ENCODE measurements around the gene SCN1A. TPM values are rescaled to one million over a fixed set of nuclear protein-coding genes. Genes with fewer than 3 reads are reported as not detected.
"Not testable (repeated sequence)": the region's sequence is repeated elsewhere in the genome, so short reads cannot be mapped to it uniquely, and the experiment has no call there.

SCN1A gene
- total RNA-seq, 1 experiment from 2014 or later, result not detected

DNA sequence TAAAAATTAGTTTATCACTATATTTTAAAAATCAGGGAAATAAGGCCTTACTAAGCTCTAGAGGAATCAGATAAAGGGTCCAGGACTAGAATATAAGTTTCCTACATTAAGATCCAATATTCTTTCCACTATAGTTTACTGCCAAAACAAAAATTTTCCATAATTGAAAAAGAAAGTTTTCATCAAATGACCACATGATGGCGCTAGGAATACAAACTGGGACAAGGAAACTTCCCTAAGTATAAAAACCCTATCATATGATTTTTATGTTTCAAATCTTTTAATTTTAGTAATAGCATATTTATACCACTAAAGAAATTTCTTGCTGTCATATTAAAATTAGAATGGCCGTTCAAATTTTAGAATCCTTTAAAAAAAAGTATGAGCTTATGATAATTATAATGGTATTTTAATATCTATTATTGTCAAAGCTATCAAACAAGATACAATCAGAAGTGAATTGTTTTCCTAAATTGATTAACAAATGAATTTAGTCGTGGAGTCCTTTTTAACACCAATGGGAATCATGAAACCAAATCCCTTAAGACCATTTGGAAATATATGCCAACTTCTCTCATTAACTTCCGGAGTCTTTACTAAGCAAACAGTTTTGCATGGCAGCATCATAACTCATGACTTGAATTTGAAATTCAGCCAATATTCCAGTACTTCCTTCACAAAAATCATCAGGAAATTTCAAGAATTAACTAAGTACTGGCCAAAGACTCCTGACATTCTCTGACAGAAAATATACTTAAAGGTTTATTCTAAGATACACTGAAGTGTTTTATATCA lies 70.3 kb downstream of the SCN1A start:
- Histone ChIP-seq H3K9me3 (no peaks in the 10 kb centered on the region), H3K4me3 (no peak overlapping the region), H3K36me3 (no peaks in the 10 kb centered on the region), H3K27me3 (no peaks in the 10 kb centered on the region)
- DNase-seq, result no peak

- Histone ChIP-seq H3K27me3 (no peaks in the 10 kb centered on the region), H3K36me3 (no peaks in the 10 kb centered on the region), H3K4me3 (no peak overlapping the region), H3K9me3 (peaks cover 3% of the 10 kb centered on the region; the same call in 1 of the 2 replicates)
- DNase-seq, result no peak
Observed at GRCh38 chr2:166044853-166045483, 82.9 kb downstream of the SCN1A start.

DNA sequence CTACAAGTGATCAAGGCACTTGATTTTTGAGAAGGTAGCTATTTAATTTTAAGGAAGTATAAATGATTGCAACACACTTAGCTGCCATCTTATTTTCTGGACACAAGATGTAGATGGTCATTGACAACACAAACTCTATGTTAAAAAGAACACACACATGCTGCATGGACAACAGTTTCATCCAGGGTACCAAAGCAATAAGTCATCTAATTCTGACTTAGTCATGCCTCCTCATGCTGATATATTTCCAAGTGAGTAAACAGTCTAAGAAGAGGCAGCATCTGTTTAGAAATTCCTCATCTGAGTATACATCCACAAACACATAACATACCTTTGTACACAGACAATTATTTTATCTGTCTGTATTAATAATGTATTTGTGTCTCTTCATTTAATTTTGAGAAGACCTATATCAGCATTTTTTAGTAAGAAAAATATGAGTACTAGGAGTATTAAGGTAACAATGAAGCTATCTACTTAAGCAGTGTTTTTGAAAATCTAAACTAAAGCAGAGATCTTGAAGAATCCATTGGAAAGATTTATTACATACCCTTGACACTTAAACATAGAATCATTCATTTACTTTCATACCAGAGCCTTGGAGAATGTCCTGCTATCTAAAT lies 84.9 kb downstream of the SCN1A start:
- Histone ChIP-seq H3K9me3 (peaks cover 3% of the 10 kb centered on the region; the same call in 1 of the 2 replicates), H3K4me3 (no peak overlapping the region), H3K36me3 (no peaks in the 10 kb centered on the region), H3K27me3 (no peaks in the 10 kb centered on the region)
- no peak for DNase-seq

- no peaks in the 10 kb centered on the region for H3K36me3 ChIP-seq
- DNase-seq, result no peak
- no peak overlapping the region for H3K4me3 ChIP-seq
- peaks cover 3% of the 10 kb centered on the region; the same call in 1 of the 2 replicates for H3K9me3 ChIP-seq
- H3K27me3 ChIP-seq, result no peaks in the 10 kb centered on the region
Observed at GRCh38 chr2:166042356-166042755, 85.5 kb downstream of the SCN1A start.

GRCh38 chr2:166041613-166042012 lies 86.2 kb downstream of the SCN1A start:
- Histone ChIP-seq H3K36me3 (no peaks in the 10 kb centered on the region), H3K9me3 (peaks cover 3% of the 10 kb centered on the region; the same call in 1 of the 2 replicates), H3K4me3 (no peak overlapping the region), H3K27me3 (no peaks in the 10 kb centered on the region)
- no peak for DNase-seq

DNA sequence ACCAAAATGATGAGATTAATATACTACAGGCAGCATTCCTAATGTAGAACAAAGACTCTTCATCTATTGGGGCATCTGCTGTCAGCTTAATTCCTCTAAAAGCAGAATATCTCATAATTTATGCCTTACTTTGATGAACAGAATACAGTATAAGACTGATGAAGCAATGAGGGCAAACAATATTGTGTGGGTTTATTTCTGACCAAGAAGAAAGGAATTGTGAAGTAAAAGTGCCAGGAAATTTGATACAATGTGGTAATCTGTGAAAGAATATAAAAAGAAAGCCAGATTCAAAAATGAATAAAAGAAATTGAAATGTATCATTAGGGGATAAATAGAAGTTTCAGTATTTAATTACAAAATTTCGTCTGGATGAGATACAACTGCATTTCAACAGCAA lies 95.5 kb downstream of the SCN1A start:
- H3K9me3 ChIP-seq, result no peaks in the 10 kb centered on the region
- no peaks in the 10 kb centered on the region for H3K36me3 ChIP-seq
- no peaks in the 10 kb centered on the region for H3K27me3 ChIP-seq
- DNase-seq, result no peak
- no peak overlapping the region for H3K4me3 ChIP-seq

DNA sequence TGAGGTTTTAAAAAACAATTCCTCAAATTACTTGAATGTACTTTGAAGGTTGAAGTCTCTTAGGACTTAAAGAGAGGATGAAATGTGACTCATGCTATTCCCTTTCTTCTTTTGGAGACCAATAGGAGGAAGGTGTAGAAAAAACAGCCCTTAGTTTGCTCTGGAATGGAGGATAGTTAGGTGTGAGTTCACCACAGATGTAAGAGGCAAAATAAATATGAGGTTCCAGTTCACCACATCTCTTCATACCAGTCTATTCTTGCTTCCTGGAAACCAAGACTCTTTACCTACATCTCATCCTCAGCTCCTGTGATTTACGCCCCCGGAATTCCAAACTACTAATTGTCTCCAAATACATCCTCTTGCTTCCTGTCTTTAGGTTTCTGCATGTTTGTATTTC lies 96.8 kb downstream of the SCN1A start:
- Histone ChIP-seq H3K27me3 (no peaks in the 10 kb centered on the region), H3K9me3 (no peaks in the 10 kb centered on the region), H3K36me3 (no peaks in the 10 kb centered on the region), H3K4me3 (no peak overlapping the region)
- no peak for DNase-seq

DNA sequence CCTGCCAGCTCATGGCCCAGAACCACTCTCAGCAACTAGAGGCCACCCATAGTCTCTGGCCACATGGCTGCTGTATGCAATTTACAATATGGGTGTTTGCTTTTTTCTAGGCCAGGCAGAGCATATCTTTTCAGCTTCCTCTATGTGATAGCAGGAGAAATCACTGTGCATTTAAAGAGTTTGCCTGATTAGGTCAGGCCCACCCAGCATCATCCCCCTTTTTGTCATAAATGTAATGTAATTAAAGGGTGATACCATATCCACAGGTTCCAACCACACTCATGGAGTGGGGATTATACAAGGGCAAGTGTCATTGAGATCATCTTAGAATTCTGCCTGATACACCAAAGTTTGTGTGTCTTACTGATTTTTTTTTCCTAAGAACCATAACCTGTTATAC lies 102.5 kb downstream of the SCN1A start:
- H3K9me3 ChIP-seq, result no peaks in the 10 kb centered on the region
- no peaks in the 10 kb centered on the region for H3K36me3 ChIP-seq
- DNase-seq, result no peak
- H3K4me3 ChIP-seq, result no peak overlapping the region
- no peaks in the 10 kb centered on the region for H3K27me3 ChIP-seq

DNA sequence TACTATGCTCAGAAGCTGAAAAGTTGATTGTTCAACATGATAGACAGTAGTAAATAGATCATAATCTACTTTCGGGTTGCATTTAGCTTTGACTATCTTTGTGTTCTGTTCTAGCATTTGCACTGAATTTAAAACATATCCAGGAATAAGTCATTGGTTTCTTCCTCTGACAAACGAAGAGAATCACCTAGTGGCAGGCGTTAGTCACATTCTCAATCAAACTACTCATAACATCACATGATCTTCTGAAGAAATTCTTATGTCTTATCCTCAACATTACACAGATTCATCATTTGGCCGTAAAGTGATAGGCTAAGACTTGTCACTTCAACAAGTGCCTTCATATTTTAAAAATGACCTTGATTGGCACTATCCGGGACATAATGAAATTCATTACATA lies 110.6 kb downstream of the SCN1A start:
- H3K27me3 ChIP-seq, result no peaks in the 10 kb centered on the region
- no peaks in the 10 kb centered on the region for H3K36me3 ChIP-seq
- no peak for DNase-seq

GRCh38 chr2:166013878-166014277 lies 113.9 kb downstream of the SCN1A start:
- Histone ChIP-seq H3K9me3 (no peaks in the 10 kb centered on the region), H3K36me3 (no peaks in the 10 kb centered on the region), H3K4me3 (no peak overlapping the region), H3K27me3 (no peaks in the 10 kb centered on the region)
- no peak for DNase-seq

More for the DNA sequence above, 110.6 kb downstream of the SCN1A start:
- Histone ChIP-seq H3K4me3 (no peak overlapping the region), H3K9me3 (no peaks in the 10 kb centered on the region)

DNA sequence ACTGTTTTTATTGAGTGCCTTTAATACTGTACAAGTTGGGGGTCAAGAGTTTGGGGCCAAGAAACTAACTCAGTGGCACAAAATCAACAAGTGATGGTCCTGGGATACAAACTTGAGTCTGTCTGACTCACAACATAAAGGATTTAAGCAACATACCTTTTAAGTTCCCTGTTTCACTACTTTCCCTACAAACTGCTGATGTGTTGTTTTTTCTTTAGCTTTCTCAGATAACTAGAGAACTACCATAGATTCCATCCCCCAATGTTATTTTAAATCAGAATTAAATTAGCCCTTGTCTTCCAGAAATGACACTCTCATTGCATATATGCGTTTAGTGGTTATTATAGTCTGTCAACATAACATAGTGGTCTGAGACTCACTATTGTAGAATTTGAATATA lies 116.2 kb downstream of the SCN1A start:
- H3K4me3 ChIP-seq, result no peak overlapping the region
- H3K9me3 ChIP-seq, result no peaks in the 10 kb centered on the region

GRCh38 chr2:166000401-166000800 lies 127.4 kb downstream of the SCN1A start:
- Histone ChIP-seq H3K4me3 (no peak overlapping the region), H3K27me3 (no peaks in the 10 kb centered on the region; the same call in 1 of the 2 replicates), H3K36me3 (no peaks in the 10 kb centered on the region), H3K9me3 (no peaks in the 10 kb centered on the region)
- DNase-seq, result no peak

More for the DNA sequence above, 116.2 kb downstream of the SCN1A start:
- Histone ChIP-seq H3K27me3 (no peaks in the 10 kb centered on the region), H3K36me3 (no peaks in the 10 kb centered on the region)
- DNase-seq, result no peak

- no peak overlapping the region for H3K4me3 ChIP-seq
- H3K9me3 ChIP-seq, result no peaks in the 10 kb centered on the region
- H3K36me3 ChIP-seq, result no peaks in the 10 kb centered on the region
- DNase-seq, result no peak
- no peaks in the 10 kb centered on the region; the same call in 1 of the 2 replicates for H3K27me3 ChIP-seq
Observed at GRCh38 chr2:165990846-165991245, 137.0 kb downstream of the SCN1A start.

- no peaks in the 10 kb centered on the region for H3K9me3 ChIP-seq
- no peak overlapping the region for H3K4me3 ChIP-seq
- DNase-seq, result no peak
- no peaks in the 10 kb centered on the region for H3K27me3 ChIP-seq
- no peaks in the 10 kb centered on the region for H3K36me3 ChIP-seq
Observed at GRCh38 chr2:165989851-165990250, 138.0 kb downstream of the SCN1A start.

- Histone ChIP-seq H3K27me3 (no peaks in the 10 kb centered on the region), H3K4me3 (no peak overlapping the region), H3K9me3 (no peaks in the 10 kb centered on the region), H3K36me3 (no peaks in the 10 kb centered on the region)
- no peak for DNase-seq
Observed at GRCh38 chr2:165985120-165985519, 142.7 kb downstream of the SCN1A start.

DNA sequence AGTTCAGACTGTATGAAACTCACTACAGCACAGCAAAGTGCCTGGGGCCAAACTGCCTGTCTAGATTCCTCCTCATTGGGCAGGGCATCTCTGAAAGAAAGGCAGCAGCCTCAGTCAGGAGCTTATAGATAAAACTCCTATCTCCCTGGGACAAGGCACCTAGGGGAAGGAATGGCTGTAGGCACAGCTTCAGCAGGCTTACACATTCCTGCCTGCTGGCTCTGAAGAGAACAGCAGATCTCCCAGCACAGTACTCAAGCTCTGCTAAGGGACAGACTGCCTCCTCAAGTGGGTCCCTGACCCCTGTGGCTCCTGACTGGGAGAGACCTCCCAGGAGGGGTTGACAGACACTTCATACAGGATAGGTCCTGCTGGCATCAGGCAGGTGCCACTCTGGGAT lies 155.7 kb downstream of the SCN1A start:
- not testable (repeated sequence) for H3K36me3 ChIP-seq, H3K27me3 ChIP-seq, H3K9me3 ChIP-seq, H3K4me3 ChIP-seq, DNase-seq

- H3K27me3 ChIP-seq, result no peaks in the 10 kb centered on the region
- DNase-seq, result no peak
Observed at GRCh38 chr2:165970663-165971062, 157.2 kb downstream of the SCN1A start.

More at GRCh38 chr2:165970663-165971062, 157.2 kb downstream of the SCN1A start:
- Histone ChIP-seq H3K4me3 (no peak overlapping the region), H3K36me3 (no peaks in the 10 kb centered on the region), H3K9me3 (no peaks in the 10 kb centered on the region)

Measured in MG63 (cell line).